Subcutaneous adipose tissue (tissue), 4 donors: Measurements from ENCODE around the gene NTSR2. TPM values are rescaled to one million over a fixed set of nuclear protein-coding genes. Genes with fewer than 3 reads are reported as not detected.

Experiments used
- CTCF ChIP-seq: fragments of 450-650 bp; IDR thresholded peaks from one replicate; pipeline ENCODE4 v1.5.1; 2016; ENCODE audit warnings: low read depth, mild to moderate bottlenecking, control low read depth, antibody characterized with exemption, moderate library complexity
- total RNA-seq, 4 donors: library from RNA; depleted of rRNA; stranded (reverse); fragments of >200 nt; gene quantifications; one replicate each; pipeline ENCODE4 v1.1.0, GENCODE V29; 2016

The NTSR2 gene
- total RNA-seq, 4 donors from 2014 or later: 1.1 TPM; not detected in 2

GRCh38 chr2:11699686-11700670 is 30.0 kb upstream of the NTSR2 start:
- TF ChIP-seq CTCF: no peak

- TF ChIP-seq CTCF: no peak
Measured at GRCh38 chr2:11698009-11698922, 28.3 kb upstream of the NTSR2 start.

- no peak for TF ChIP-seq CTCF
Measured at GRCh38 chr2:11697103-11697871, 27.3 kb upstream of the NTSR2 start.

GRCh38 chr2:11696736-11697102 is 26.7 kb upstream of the NTSR2 start:
- no peak for TF ChIP-seq CTCF

GRCh38 chr2:11695576-11695975 is 25.6 kb upstream of the NTSR2 start:
- TF ChIP-seq CTCF: no peak

GRCh38 chr2:11692966-11693521 is 23.0 kb upstream of the NTSR2 start:
- no peak for TF ChIP-seq CTCF
